Measurements from ENCODE around the gene SERINC2. TPM values are rescaled to one million over a fixed set of nuclear protein-coding genes. Genes with fewer than 3 reads are reported as not detected.

SERINC2 gene
- total RNA-seq, 1 donor from 2014 or later, result 23.2 TPM

DNA sequence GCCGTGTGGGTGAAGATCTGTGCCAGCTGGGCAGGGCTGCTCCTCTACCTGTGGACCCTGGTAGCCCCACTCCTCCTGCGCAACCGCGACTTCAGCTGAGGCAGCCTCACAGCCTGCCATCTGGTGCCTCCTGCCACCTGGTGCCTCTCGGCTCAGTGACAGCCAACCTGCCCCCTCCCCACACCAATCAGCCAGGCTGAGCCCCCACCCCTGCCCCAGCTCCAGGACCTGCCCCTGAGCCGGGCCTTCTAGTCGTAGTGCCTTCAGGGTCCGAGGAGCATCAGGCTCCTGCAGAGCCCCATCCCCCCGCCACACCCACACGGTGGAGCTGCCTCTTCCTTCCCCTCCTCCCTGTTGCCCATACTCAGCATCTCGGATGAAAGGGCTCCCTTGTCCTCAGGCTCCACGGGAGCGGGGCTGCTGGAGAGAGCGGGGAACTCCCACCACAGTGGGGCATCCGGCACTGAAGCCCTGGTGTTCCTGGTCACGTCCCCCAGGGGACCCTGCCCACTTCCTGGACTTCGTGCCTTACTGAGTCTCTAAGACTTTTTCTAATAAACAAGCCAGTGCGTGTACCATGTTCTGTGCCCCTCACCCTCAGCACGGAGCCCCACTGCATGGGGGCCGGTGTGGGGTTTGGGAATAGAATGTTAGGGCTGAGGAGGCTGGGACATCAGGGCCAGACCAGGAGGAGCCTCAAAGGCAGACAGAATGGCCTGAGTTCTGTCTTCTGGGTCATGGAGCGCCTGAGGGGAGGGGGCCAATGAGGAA is 21.3 kb downstream of the SERINC2 start:
- Histone ChIP-seq H3K27me3 (ENCODE audit: control insufficient read depth, insufficient read depth, low read length) (no peaks in the 10 kb centered on the region), H3K36me3 (ENCODE audit: control insufficient read depth, insufficient read depth, low read length) (peaks cover 17% of the 10 kb centered on the region), H3K4me3 (ENCODE audit: low read depth, low read length) (no peak overlapping the region)
- no peak for FAIRE-seq
- TF ChIP-seq, protein P1, sequence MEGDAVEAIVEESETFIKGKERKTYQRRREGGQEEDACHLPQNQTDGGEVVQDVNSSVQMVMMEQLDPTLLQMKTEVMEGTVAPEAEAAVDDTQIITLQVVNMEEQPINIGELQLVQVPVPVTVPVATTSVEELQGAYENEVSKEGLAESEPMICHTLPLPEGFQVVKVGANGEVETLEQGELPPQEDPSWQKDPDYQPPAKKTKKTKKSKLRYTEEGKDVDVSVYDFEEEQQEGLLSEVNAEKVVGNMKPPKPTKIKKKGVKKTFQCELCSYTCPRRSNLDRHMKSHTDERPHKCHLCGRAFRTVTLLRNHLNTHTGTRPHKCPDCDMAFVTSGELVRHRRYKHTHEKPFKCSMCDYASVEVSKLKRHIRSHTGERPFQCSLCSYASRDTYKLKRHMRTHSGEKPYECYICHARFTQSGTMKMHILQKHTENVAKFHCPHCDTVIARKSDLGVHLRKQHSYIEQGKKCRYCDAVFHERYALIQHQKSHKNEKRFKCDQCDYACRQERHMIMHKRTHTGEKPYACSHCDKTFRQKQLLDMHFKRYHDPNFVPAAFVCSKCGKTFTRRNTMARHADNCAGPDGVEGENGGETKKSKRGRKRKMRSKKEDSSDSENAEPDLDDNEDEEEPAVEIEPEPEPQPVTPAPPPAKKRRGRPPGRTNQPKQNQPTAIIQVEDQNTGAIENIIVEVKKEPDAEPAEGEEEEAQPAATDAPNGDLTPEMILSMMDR (IDR thresholded peaks at IDR 0.05; ENCODE audit: insufficient read depth, low read length, severe bottlenecking), result no peak
- no peak for DNase-seq (ENCODE audit: low read depth)

GRCh38 chr1:31434979-31435378 is 22.0 kb downstream of the SERINC2 start:
- H3K36me3 ChIP-seq (ENCODE audit: control insufficient read depth, insufficient read depth, low read length), result peaks cover 11% of the 10 kb centered on the region
- FAIRE-seq (no peak), DNase-seq (ENCODE audit: low read depth) (peak; percentile 66)
- H3K27me3 ChIP-seq (ENCODE audit: control insufficient read depth, insufficient read depth, low read length), result no peaks in the 10 kb centered on the region
- TF ChIP-seq, protein P1 (IDR thresholded peaks at IDR 0.05; ENCODE audit: insufficient read depth, low read length, severe bottlenecking), result no peak
- no peak overlapping the region for H3K4me3 ChIP-seq (ENCODE audit: low read depth, low read length)

GRCh38 chr1:31435471-31436409 is 22.7 kb downstream of the SERINC2 start:
- no peak for FAIRE-seq

GRCh38 chr1:31436596-31437432 is 23.8 kb downstream of the SERINC2 start:
- FAIRE-seq (no peak), DNase-seq (ENCODE audit: low read depth) (no peak)
- TF ChIP-seq, protein P1 (IDR thresholded peaks at IDR 0.05; ENCODE audit: insufficient read depth, low read length, severe bottlenecking), result no peak

More at GRCh38 chr1:31435471-31436409, 22.7 kb downstream of the SERINC2 start:
- TF ChIP-seq, protein P1 (IDR thresholded peaks at IDR 0.05; ENCODE audit: insufficient read depth, low read length, severe bottlenecking), result no peak
- H3K36me3 ChIP-seq (ENCODE audit: control insufficient read depth, insufficient read depth, low read length), result peaks cover 7% of the 10 kb centered on the region
- no peak overlapping the region for H3K4me3 ChIP-seq (ENCODE audit: low read depth, low read length)
- DNase-seq (ENCODE audit: low read depth), result no peak
- no peaks in the 10 kb centered on the region for H3K27me3 ChIP-seq (ENCODE audit: control insufficient read depth, insufficient read depth, low read length)

GRCh38 chr1:31437433-31438037 is 24.5 kb downstream of the SERINC2 start:
- H3K4me3 ChIP-seq (ENCODE audit: low read depth, low read length), result no peak overlapping the region
- TF ChIP-seq, protein P1 (IDR thresholded peaks at IDR 0.05; ENCODE audit: insufficient read depth, low read length, severe bottlenecking), result no peak
- no peak for FAIRE-seq

More at GRCh38 chr1:31436596-31437432, 23.8 kb downstream of the SERINC2 start:
- no peaks in the 10 kb centered on the region for H3K27me3 ChIP-seq (ENCODE audit: control insufficient read depth, insufficient read depth, low read length)
- H3K4me3 ChIP-seq (ENCODE audit: low read depth, low read length), result no peak overlapping the region
- peaks cover 3% of the 10 kb centered on the region for H3K36me3 ChIP-seq (ENCODE audit: control insufficient read depth, insufficient read depth, low read length)

More at GRCh38 chr1:31437433-31438037, 24.5 kb downstream of the SERINC2 start:
- Histone ChIP-seq H3K36me3 (ENCODE audit: control insufficient read depth, insufficient read depth, low read length) (peaks cover 3% of the 10 kb centered on the region), H3K27me3 (ENCODE audit: control insufficient read depth, insufficient read depth, low read length) (no peaks in the 10 kb centered on the region)
- no peak for DNase-seq (ENCODE audit: low read depth)

Data from bronchial epithelial cell (primary cell).